Measurements from ENCODE around the gene SEC31B.

The SEC31B gene

DNA sequence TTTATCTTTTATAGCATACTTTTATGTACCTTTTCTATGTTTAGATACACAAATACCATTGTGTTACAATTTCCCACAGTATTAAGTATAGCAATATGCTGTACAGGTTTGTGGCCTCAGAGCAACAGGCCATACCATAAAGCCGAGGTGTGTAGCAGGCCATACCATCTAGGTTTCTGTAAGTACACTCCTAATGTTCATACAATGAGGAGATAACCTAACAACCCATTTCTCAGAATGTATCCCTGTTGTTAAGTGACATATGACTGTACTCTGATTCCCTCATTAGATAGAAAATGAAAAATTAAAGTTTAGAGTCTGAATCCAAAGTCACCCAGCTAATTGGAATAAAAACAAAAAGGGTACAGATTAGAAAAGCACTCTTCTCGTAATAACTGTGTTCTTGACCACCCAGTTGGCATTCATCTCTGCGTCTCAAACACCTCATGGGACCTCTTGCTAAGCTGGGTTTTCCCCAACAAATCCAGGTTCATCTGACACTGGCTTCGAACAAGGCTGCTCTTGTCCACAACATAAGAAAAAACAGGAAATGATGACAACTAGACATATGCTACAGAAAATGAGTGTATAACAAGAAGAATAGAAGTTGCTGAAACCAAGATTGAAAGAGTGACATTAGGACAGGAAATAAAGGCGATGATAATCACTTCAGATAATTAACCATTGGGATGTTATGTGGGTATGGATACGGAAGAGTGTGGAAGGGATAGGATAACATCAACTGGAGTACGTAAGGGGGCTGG lies 8.6 kb upstream of the SEC31B start:
- no peak for DNase-seq

GRCh38 chr10:100524638-100525037 lies 5.0 kb upstream of the SEC31B start:
- DNase-seq = no peak

- DNase-seq = no peak
Measured at GRCh38 chr10:100524206-100524605, 4.5 kb upstream of the SEC31B start.

DNA sequence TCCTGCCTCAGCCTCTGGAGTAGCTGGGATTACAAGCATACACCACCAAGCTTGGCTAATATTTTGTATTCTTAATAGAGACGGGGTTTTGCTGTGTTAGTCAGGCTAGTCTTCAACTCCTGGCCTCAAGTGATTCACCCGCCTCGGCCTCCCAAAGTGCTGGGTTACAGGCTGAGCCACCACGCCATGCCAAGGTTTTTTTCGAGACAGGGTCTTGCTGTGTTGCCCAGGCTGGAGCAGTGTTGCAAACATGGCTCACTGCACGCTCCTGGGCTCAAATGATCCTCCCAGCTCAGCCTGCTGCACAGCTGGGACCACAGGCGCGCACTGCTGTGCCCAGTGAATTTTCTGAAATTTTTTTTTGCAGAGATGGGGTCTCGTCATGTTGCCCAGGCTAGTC lies 3.3 kb upstream of the SEC31B start:
- no peak for DNase-seq

DNA sequence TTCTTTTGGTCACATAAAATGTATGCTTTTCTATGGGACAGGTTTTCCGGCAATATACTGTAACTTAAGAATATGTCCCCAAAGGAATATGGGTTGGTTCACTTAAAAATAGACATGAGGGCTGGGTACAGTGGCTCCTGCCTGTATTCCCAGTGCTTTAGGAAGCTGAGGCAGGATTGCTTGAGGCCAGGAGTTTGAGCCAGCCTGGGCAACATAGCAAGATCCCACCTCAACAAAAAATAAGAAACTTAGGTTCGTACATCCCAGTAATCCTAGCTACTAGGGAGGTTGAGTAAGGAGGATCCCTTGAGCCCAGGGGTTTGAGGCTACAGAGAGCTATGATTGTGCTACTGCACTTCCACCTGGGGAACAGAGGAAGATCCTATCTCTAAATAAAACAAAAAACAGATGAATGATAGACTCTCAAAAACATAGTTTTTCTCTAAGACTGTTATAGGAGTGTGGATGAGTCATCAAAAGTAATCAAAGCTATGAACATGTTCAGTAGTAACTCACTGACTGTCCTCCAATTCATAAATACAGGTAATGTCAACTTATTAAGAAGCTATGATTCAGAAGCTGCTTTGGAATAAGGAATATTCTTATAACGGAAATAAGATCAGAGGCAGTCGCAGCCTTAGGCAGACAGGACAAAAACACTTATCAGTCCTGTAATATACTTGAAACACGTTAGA lies 2.6 kb upstream of the SEC31B start:
- DNase-seq = no peak

DNA sequence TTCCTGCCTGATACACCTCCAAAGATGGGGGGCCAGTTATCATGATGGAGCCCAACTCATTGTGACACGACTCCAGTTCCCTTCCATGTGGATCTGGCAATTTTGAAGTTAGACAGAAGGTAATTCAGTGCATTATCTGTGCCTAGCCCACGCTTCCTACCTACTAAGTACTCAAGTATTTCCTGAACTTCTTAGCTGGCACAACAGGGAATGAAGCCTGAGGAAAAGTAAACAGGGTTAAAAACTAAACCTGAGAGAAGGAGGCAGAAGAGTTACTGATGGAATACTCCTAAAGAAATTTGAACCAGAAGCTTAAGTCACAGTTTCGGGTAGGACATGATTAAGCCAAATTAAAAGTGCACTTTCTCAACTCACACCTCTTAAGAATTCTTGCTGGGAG lies 1.1 kb upstream of the SEC31B start:
- DNase-seq = no peak

DNA sequence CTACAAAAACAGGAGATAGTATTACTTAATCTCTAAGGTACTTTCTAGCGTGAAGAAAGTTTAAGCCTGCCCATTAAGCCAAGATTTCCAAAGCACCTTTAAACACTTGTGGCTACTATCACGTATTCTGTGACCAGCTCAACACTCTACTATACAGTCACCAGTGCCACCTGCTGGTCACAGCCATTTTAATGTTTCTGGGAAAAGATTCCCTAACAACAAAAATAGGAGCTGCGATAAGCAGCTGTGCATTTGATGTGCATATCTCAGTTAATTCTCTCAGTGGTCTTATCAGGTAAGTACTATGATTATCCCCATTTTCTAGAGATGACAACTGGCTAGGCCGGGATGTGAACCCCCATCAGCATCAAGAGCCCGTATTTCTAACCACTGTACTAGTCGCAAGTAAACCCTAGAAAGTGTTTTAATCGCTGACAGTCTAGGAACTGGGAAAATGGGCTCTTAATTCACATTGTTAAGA lies 860 bp downstream of the SEC31B start:
- peak; percentile 74 for DNase-seq

GRCh38 chr10:100516847-100517246 lies 2.8 kb downstream of the SEC31B start:
- DNase-seq = no peak

DNA sequence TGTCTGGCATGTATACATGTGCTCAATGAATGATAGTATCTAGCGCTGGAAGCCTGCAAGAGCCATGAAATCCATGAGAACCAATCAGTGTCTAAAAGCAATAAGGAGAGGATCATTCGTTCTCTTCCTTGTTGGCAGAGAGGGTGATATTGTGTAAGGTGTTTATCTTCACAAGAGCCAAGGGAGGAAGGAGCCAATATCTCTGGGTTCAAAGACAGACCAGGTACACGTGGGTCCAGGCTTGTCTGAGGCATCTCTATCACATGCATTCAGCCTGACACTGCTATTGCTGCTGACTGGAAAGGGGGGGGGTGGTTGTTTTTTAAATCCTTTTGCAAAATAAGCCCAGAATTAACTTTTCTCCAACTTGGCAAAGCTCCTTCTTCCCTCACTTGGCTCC lies 4.0 kb downstream of the SEC31B start:
- no peak for DNase-seq

- DNase-seq = peak; percentile 75
Measured at GRCh38 chr10:100510533-100511308, 8.9 kb downstream of the SEC31B start.

DNA sequence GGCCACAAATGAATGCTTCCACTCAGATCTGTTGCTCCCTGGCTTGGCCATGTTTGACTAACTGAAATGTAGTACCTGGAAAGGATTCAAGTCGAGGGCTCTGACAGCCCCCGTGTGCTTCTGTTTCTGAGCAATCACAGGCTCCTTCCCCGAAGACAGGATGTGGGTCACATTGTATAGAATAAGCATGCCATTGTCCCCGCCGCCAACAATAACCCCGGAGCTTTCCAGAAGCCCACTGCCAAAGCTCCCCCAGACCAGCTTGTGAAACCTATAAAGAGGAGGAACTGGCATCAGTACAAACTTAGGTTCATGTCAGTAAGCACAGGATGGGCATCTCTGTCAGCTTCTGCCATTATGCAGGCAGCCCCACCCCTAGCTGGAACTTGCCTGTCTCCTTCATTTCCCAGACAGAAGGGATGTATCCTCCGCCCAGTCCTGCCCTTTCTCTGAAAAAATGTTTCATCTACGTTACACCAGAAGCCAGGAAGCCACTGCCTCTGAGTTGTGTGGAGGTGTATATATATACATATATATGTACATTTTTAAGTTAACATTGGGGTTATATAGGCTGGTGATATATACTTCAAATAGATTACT lies 10.3 kb downstream of the SEC31B start:
- DNase-seq = peak; percentile 68

GRCh38 chr10:100508691-100509150 lies 10.9 kb downstream of the SEC31B start:
- DNase-seq = peak; percentile 59

- no peak for DNase-seq
Measured at GRCh38 chr10:100508266-100508665, 11.4 kb downstream of the SEC31B start.

DNA sequence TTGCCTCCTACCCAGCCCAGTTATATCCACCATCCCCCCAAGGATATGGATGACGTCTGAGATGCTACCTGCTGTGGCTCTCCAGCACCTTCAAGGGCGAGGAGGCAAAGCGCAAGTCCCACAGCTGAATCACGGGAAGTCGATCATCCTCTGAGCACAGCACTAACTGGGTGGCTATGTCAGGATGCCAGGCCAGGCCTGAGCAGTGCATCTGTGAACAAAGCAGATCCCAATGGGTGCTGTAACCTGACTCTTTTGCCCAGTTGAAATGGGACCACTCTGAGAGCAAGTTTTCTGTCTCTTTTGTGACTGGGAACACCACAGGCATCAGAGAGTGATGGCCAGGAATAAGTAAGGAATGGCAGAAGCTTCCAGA lies 12.3 kb downstream of the SEC31B start:
- no peak for DNase-seq

DNA sequence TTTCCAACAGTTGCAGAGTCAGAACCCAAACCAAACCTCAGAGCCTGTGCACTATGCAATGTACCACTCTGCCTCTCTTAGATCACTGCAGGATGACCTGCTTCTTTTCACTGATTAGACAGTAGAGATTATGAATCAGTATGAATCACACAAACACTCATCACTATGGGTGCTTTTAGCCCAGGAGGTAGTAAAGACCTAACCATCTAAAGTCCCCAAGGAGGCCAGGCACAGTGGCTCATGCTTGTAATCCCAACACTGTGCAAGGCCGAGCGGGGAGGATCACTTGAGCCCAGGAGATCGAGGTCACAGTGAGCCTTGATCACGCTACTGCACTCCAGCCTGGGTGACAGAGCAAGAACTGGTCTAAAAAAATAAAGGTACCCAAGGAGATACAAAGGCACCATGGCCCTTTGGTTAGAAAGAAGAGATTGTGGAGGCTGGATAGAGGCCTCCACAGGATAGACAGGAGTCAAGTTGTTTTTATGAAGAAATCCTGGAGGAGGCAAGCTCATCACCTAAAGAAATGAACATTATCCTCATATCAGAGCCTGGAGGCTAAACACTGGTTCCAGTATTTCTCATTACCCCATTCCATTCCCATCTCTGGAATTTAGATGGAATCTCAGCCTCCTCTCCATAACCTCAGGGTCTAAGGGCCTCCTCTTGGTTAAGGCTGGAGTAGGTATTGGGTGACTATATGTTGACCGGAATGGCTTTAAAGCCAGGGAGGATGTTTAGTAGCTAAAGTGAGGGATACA lies 12.9 kb downstream of the SEC31B start:
- no peak for DNase-seq

DNA sequence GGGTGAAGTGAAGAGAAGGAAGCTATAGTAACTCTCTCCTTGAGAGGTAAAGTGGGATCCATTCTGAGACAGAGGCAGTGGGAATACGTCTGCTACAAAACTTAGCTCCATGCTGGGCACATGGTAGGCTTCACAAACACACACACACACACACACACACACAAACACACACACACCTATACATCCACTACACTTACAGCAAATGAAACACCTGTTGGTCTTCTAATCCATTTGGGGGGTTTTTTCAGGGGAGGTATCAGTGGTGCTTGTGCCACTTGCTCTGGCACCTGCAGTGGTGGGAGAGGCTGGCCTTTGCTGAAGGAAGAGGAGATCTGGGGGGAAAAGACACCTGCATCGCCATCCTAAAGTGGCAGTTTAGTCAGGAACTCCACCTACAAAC lies 14.5 kb downstream of the SEC31B start:
- DNase-seq = no peak

DNA sequence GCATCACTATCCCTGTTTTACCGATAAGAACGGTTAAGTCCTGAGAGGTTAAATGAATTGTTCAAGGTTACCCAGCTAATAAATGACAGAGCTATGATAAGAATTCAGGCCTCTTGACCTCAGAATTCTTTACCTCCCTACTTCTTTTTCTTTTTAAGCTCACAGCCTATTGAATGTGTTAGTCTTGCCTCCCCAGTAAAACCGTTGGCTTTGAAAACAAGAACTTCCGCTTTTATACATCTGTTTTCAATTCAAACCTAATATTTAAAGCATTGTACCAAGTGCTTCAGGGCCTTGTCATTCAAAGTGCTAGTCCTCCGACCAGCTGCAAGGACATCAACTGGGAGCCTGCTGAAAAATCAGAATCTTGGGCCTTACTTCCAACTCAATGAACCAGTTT lies 15.6 kb downstream of the SEC31B start:
- no peak for DNase-seq

DNA sequence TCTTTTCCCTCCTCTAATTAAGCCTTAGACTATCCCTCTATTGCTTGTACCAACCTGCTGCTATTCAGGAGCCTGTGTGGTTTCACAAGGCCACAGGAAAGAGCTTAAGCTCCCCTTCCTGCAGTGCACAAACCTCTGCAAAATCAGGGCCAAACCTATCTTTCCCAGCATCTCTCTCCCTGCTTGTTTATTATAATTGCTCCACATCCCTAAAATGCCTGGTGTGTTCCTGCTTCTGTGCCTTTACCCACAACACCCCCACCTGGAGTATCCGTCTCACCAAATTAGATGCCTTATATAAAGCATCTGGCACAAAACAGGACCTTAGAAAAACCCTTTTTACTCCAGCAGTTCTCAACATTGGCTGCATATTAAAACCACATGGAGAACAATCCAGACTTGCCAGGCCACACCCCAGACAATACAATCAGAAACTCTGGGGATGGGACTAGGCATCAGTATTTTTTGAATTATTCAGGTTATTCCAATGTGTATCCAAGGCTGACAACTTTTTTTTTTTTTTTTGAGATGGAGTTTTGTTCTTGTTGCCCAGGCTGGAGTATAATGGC lies 16.7 kb downstream of the SEC31B start:
- DNase-seq = no peak

DNA sequence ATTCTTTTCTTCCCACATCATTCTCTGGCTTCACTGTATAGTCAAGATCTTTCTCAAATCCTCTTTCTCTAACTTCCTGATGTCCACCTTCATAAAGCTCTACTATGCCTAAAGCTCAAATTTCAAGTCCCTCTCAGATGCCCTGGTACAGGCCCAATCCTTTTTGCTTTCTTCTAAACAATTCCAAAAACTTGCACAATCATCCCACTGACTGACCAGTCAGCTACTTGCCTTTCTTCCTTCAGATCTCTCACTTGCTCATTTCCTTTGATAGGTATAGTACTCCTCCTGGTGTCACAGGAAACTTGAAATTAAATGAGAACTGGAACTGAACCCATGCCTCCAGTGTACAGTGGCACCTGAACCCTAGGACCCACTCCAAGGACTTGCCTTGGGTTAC lies 18.2 kb downstream of the SEC31B start:
- no peak for DNase-seq

DNA sequence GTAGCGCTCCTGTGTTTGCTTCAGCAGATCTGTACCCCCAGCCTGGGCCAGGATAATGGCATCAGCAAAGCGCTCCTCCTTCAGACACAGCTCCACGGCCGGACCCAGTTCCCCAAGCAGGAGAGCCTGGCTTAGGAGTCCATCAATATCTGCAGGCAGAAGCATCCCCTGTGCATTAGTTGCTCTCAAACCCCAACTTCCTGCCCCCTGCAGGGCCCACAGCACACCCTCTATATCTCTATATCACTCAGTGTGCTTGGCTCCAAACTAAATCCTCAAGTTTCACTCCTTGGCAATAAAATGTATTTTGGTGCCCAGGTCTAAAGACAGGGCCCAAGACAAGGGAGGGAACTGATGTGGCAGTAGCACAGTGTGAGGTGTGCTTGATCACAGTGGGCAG lies 21.6 kb downstream of the SEC31B start:
- no peak for DNase-seq

GRCh38 chr10:100496567-100496966 lies 23.1 kb downstream of the SEC31B start:
- DNase-seq = no peak

DNA sequence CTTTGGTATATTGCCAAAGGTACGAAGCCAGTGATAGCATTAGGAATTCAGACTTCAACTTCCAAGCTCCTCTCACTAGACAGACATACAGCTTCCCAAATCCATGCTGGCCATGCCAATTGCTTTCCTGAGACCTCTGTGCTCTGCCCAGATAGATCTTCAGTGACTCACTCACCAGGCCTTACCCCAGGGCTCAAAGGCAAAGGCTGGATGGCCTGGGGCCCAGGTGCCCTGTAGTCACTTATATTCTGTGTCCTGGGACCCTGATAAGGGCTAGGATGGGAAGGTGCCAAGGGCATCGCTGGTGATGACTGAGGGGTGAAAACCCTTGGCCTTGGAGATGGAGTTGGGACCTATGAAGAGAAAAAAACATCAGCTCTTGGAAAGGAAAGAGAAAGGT lies 29.1 kb downstream of the SEC31B start:
- no peak for DNase-seq
